PC-9 (cell line): ENCODE measurements around the gene KLK7.

ENCODE experiments used
- EZH2 ChIP-seq: fragments of 200-600 bp; sonication (generic); IDR thresholded peaks from 2 replicates; pipeline ENCODE4 v1.8.0; 2017; ENCODE audit warnings: antibody characterized with exemption, low read depth
- TF ChIP-seq, protein P1 (sequence below): fragments of 200-600 bp; sonication (generic); conservative IDR thresholded peaks from 2 replicates; pipeline ENCODE4 v1.6.1; 2017; ENCODE audit warnings: mixed run types, antibody characterized with exemption, mild to moderate bottlenecking, moderate library complexity

DNA sequence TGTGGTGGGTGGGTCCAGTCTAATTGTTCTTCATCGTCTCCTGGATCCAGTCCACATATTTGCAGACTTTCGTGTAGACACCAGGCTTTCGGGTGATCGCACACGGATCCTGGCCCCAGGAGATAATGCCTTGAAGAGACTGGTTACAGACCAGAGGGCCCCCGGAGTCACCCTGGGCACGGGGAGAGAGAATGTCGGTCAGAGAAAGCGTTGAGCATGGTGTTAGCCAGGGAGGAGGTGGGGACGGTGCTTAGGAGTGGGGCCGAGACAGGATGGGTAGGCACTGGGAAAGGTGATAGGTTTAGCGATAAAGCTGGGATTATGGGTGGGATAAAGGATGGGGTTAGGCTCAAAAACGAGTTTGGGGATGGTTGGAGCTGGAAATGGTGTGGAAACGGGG is 38.8 kb upstream of the KLK7 start:
- TF ChIP-seq, protein P1, sequence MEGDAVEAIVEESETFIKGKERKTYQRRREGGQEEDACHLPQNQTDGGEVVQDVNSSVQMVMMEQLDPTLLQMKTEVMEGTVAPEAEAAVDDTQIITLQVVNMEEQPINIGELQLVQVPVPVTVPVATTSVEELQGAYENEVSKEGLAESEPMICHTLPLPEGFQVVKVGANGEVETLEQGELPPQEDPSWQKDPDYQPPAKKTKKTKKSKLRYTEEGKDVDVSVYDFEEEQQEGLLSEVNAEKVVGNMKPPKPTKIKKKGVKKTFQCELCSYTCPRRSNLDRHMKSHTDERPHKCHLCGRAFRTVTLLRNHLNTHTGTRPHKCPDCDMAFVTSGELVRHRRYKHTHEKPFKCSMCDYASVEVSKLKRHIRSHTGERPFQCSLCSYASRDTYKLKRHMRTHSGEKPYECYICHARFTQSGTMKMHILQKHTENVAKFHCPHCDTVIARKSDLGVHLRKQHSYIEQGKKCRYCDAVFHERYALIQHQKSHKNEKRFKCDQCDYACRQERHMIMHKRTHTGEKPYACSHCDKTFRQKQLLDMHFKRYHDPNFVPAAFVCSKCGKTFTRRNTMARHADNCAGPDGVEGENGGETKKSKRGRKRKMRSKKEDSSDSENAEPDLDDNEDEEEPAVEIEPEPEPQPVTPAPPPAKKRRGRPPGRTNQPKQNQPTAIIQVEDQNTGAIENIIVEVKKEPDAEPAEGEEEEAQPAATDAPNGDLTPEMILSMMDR, result no peak
- TF ChIP-seq EZH2, result no peak
